HepG2 (cell line): ENCODE data around the gene IL2RG. TPM values are rescaled to one million over a fixed set of nuclear protein-coding genes. Genes with fewer than 3 reads are reported as not detected.

ENCODE experiments used
- ATAC-seq: fragments of 200-7000 bp; cut with Tn5 transposase; 3 replicates; pipeline ENCODE4 v1.9.1; 2020; ENCODE audit warnings: mild to moderate bottlenecking, moderate library complexity
- BruUV-seq: library from RNA; stranded (reverse); fragments of 400-500 nt; replicated peaks from 2 replicates; lab custom pipeline; 2021; lab: Mats Ljungman, UMichigan
- CTCF ChIA-PET: fragments of 300-600 bp; formaldehyde crosslinking; extraction: SDS; loops from one replicate; lab custom pipeline; 2021; ENCODE audit warnings: low total read pairs, inconsistent platforms, low intra/inter-chr PET ratio; lab: Yijun Ruan, JAX
- POLR2A ChIA-PET: fragments of 350-600 bp; sonication (Branson Sonifier 250); formaldehyde crosslinking; loops from one replicate; lab custom pipeline; 2020; ENCODE audit warnings: antibody characterized with exemption, inconsistent platforms; lab: Yijun Ruan, JAX
- DNase-seq: peaks from one replicate; pipeline ENCODE4 v3.0.0-alpha.2; 2015; ENCODE audit warnings: low spot score
- FAIRE-seq: peaks from 3 replicates; lab custom pipeline; 2011; peaks lifted over from hg19 to GRCh38; lab: Jason Lieb, UNC
- H2AFZ ChIP-seq: one replicate; pipeline ENCODE4 v1.6.1; 2011; ENCODE audit warnings: low read length, inconsistent platforms
- H3K27ac ChIP-seq: fragments of 300-600 bp; 3 replicates; pipeline ENCODE4 v1.8.0; 2011; ENCODE audit warnings: mixed run types, mild to moderate bottlenecking, mixed read lengths, low read length, inconsistent platforms; ENCODE audit not compliant: insufficient read depth; ENCODE audit errors: extremely low read length
- H3K27me3 ChIP-seq, 2 experiments: fragments of 200-600 bp in 1 of 2; 2 replicates in 1 of 2; 3 replicates in 1 of 2; pipeline versions ENCODE4 v1.6.0 to v1.8.0; 2011; ENCODE audit warnings: low read length in 2 of 2, mild to moderate bottlenecking in 2 of 2, moderate library complexity in 2 of 2, inconsistent platforms in 1 of 2; ENCODE audit not compliant: insufficient read depth in 2 of 2, control insufficient read depth in 1 of 2
- H3K36me3 ChIP-seq, 2 experiments: fragments of 200-600 bp in 1 of 2; replicated peaks in 1 of 2; 2 replicates in 1 of 2; 3 replicates in 1 of 2; pipeline versions ENCODE4 v1.5.1 to v1.8.0; 2011; ENCODE audit warnings: low read length in 2 of 2, inconsistent platforms in 1 of 2; ENCODE audit not compliant: insufficient read depth in 2 of 2, control insufficient read depth in 1 of 2
- H3K4me1 ChIP-seq: 2 replicates; pipeline ENCODE4 v1.5.1; 2012; ENCODE audit warnings: low read length, inconsistent platforms; ENCODE audit not compliant: insufficient read depth
- H3K4me2 ChIP-seq: 2 replicates; pipeline ENCODE4 v1.6.0; 2011; ENCODE audit warnings: low read depth, low read length, inconsistent platforms
- H3K4me3 ChIP-seq, 3 experiments: fragments of 200-600 bp in 1 of 3; sonication (generic), shearing (Covaris generic) in 1 of 3; replicated peaks in 1 of 3; 2 replicates each; pipeline ENCODE4 v1.5.1; 2011 to 2016; ENCODE audit warnings: low read length in 3 of 3, inconsistent platforms in 2 of 3, low read depth in 2 of 3, mild to moderate bottlenecking in 2 of 3, control low read depth in 1 of 3, mixed read lengths in 1 of 3; ENCODE audit not compliant: insufficient read depth in 1 of 3
- H3K79me2 ChIP-seq: one replicate; pipeline ENCODE4 v1.6.1; 2011; ENCODE audit warnings: low read length, inconsistent platforms; ENCODE audit not compliant: insufficient read depth
- H3K9ac ChIP-seq: 2 replicates; pipeline ENCODE4 v1.6.0; 2011; ENCODE audit warnings: mild to moderate bottlenecking, low read depth, low read length, inconsistent platforms; ENCODE audit not compliant: insufficient read depth
- H3K9me3 ChIP-seq: 2 replicates; pipeline ENCODE4 v1.5.1; 2012; ENCODE audit warnings: mild to moderate bottlenecking, low read length
- H4K20me1 ChIP-seq: 2 replicates; pipeline ENCODE4 v1.6.0; 2011; ENCODE audit warnings: inconsistent platforms, mild to moderate bottlenecking, low read length, moderate library complexity; ENCODE audit not compliant: insufficient read depth
- ARNT2 ChIP-seq: sonication (generic); formaldehyde crosslinking; IDR thresholded peaks from 2 replicates; pipeline ENCODE4 v1.8.0; 2022; ENCODE audit warnings: mild to moderate bottlenecking, low read depth, missing genetic modification reagents, moderate library complexity
- GLI4 ChIP-seq: sonication (generic); formaldehyde crosslinking; IDR thresholded peaks from 2 replicates; pipeline ENCODE4 v1.5.1; 2020; ENCODE audit warnings: missing genetic modification reagents, mild to moderate bottlenecking, moderate library complexity, borderline replicate concordance
- MTA1 ChIP-seq: sonication (generic); formaldehyde crosslinking; IDR thresholded peaks from 2 replicates; pipeline ENCODE4 v1.4.0; 2020; ENCODE audit warnings: missing genetic modification reagents, mild to moderate bottlenecking, borderline replicate concordance
- SAP130 ChIP-seq: IDR thresholded peaks from 2 replicates; pipeline ENCODE4 v1.6.1; 2016; ENCODE audit warnings: low read depth
- SIN3B ChIP-seq: fragments of 150-350 bp; IDR thresholded peaks from 2 replicates; pipeline ENCODE4 v1.6.1; 2014; ENCODE audit warnings: low read length
- ZNF160 ChIP-seq: sonication (generic); formaldehyde crosslinking; IDR thresholded peaks from 2 replicates; pipeline ENCODE4 v1.8.0; 2022; ENCODE audit warnings: mild to moderate bottlenecking, inconsistent platforms, missing genetic modification reagents
- ZNF224 ChIP-seq: sonication (generic); formaldehyde crosslinking; IDR thresholded peaks from 2 replicates; pipeline ENCODE4 v1.5.0; 2020; ENCODE audit warnings: mild to moderate bottlenecking, missing genetic modification reagents
- ZNF235 ChIP-seq: sonication (generic); formaldehyde crosslinking; IDR thresholded peaks from 2 replicates; pipeline ENCODE4 v1.8.1; 2023; ENCODE audit warnings: mild to moderate bottlenecking, missing genetic modification reagents, borderline replicate concordance
- ZNF563 ChIP-seq: sonication (generic); formaldehyde crosslinking; IDR thresholded peaks from 2 replicates; pipeline ENCODE4 v1.8.0; 2022; ENCODE audit warnings: mild to moderate bottlenecking, moderate library complexity, missing genetic modification reagents
- WGBS: methylation state at CpG from one replicate; pipeline ENCODE4 v1.1.6; 2017; ENCODE audit warnings: low lambda C conversion rate; 5-methylcytosine and 5-hydroxymethylcytosine counted together
- in situ Hi-C: cut with HindIII; loops from 2 replicates; pipeline ENCODE4 v1.10.0; 2017; ENCODE audit warnings: low pct_unique_long_range_greater_than_20kb; ENCODE audit not compliant: extremely low pct_ligation_motif_present
- intact Hi-C: fragments of 100-400 bp; cut with micrococcal nuclease; formaldehyde crosslinking; loops from one replicate; pipeline ENCODE4 v1.10.0; 2022; ENCODE audit not compliant: unreplicated experiment
- polyA plus RNA-seq, 8 experiments: library from polyadenylated mRNA; depleted of rRNA in 3 of 8; stranded (reverse) in 7 of 8; unstranded in 1 of 8; fragments of >200 nt; fragmentation: Illumina TruSeq in 4 of 8; extraction: Trizol in 4 of 8; gene quantifications; 2 replicates each; pipeline versions ENCODE4 v1.2.1 to v1.2.3, GENCODE V29; 2011 to 2016; ENCODE audit warnings: low read depth in 4 of 8, missing spikeins in 1 of 8, mixed read lengths in 1 of 8; ENCODE audit not compliant: insufficient read depth in 1 of 8
- total RNA-seq, 5 experiments: library from RNA; depleted of rRNA; stranded (reverse); fragments of >200 nt; fragmentation: Illumina TruSeq; extraction: Trizol; gene quantifications; 2 replicates each; pipeline ENCODE4 v1.2.3, GENCODE V29; 2016; ENCODE audit warnings: low read depth in 1 of 5
- TF ChIP-seq, protein P1 (sequence below): sonication (generic); formaldehyde crosslinking; IDR thresholded peaks from 2 replicates; pipeline ENCODE4 v1.5.0; 2020; ENCODE audit warnings: missing genetic modification reagents
- TF ChIP-seq, protein P2 (sequence below): sonication (generic); formaldehyde crosslinking; IDR thresholded peaks from 2 replicates; pipeline ENCODE4 v1.5.1; 2020; ENCODE audit warnings: missing genetic modification reagents, mild to moderate bottlenecking, borderline replicate concordance
- TF ChIP-seq, protein P3 (sequence below): sonication (generic); formaldehyde crosslinking; IDR thresholded peaks from 2 replicates; pipeline ENCODE4 v1.5.1; 2020; ENCODE audit warnings: mild to moderate bottlenecking, missing genetic modification reagents, moderate library complexity

The IL2RG gene
- total and polyA plus RNA-seq, 2 of the 13 experiments (the other 11 are each of a cell fraction or from before 2014, with no cell fraction given) = 0.98 TPM; not detected in 1

DNA sequence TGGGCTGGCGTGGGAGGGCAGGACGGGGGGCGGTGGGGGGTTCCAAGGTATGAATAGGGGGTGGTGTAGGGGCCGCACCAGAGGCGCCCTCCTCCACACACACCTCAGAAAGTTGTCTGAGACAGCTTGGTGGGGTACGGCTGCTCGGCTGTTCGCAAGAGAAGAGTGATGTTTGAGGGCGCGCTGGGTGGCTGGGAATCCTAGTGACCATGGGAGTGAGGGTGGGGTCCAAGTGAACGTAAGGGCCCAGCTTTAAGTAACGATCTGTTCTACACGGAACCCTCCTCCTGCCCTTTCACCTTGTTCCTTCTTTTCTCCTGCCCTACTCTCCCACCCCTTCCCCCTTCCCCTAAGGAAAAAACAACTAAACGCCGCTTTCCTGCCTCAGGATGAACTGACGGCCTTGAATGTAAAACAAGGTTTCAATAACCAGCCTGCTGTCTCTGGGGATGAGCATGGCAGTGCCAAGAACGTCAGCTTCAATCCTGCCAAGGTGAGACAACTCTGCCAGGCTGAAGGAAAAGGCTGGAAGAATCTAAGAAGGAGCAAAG lies 7.7 kb upstream of the IL2RG start:
- in situ Hi-C loops (no loop called here), intact Hi-C loops (no loop called here)
- H2AFZ ChIP-seq = no peak overlapping the region
- peak overlapping the region; percentile 75 for H3K27ac ChIP-seq
- H3K9me3 ChIP-seq = no peaks in the 10 kb centered on the region
- no TSS peak for BruUV-seq
- peak overlapping the region; percentile 63 to 75 (median 71); a peak in 5 of 6 replicates for H3K4me3 ChIP-seq
- H3K9ac ChIP-seq = peak overlapping the region; percentile 74
- TF ChIP-seq ZNF235 (CRISPR knock-in tag) = no peak
- TF ChIP-seq ZNF160 (CRISPR knock-in tag) = no peak
- no peak for TF ChIP-seq ZNF563 (CRISPR knock-in tag)
- TF ChIP-seq SAP130 (CRISPR knock-in tag) = no peak
- no peak for TF ChIP-seq GLI4 (CRISPR knock-in tag)
- TF ChIP-seq ZNF224 (CRISPR knock-in tag) = no peak
- TF ChIP-seq, protein P1, sequence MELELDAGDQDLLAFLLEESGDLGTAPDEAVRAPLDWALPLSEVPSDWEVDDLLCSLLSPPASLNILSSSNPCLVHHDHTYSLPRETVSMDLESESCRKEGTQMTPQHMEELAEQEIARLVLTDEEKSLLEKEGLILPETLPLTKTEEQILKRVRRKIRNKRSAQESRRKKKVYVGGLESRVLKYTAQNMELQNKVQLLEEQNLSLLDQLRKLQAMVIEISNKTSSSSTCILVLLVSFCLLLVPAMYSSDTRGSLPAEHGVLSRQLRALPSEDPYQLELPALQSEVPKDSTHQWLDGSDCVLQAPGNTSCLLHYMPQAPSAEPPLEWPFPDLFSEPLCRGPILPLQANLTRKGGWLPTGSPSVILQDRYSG (CRISPR knock-in tag) = no peak
- TF ChIP-seq, protein P2, sequence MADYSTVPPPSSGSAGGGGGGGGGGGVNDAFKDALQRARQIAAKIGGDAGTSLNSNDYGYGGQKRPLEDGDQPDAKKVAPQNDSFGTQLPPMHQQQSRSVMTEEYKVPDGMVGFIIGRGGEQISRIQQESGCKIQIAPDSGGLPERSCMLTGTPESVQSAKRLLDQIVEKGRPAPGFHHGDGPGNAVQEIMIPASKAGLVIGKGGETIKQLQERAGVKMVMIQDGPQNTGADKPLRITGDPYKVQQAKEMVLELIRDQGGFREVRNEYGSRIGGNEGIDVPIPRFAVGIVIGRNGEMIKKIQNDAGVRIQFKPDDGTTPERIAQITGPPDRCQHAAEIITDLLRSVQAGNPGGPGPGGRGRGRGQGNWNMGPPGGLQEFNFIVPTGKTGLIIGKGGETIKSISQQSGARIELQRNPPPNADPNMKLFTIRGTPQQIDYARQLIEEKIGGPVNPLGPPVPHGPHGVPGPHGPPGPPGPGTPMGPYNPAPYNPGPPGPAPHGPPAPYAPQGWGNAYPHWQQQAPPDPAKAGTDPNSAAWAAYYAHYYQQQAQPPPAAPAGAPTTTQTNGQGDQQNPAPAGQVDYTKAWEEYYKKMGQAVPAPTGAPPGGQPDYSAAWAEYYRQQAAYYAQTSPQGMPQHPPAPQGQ (CRISPR knock-in tag) = no peak
- TF ChIP-seq ARNT2 (CRISPR knock-in tag) = no peak
- no peak for TF ChIP-seq SIN3B
- TF ChIP-seq MTA1 (CRISPR knock-in tag) = no peak
- TF ChIP-seq, protein P3, sequence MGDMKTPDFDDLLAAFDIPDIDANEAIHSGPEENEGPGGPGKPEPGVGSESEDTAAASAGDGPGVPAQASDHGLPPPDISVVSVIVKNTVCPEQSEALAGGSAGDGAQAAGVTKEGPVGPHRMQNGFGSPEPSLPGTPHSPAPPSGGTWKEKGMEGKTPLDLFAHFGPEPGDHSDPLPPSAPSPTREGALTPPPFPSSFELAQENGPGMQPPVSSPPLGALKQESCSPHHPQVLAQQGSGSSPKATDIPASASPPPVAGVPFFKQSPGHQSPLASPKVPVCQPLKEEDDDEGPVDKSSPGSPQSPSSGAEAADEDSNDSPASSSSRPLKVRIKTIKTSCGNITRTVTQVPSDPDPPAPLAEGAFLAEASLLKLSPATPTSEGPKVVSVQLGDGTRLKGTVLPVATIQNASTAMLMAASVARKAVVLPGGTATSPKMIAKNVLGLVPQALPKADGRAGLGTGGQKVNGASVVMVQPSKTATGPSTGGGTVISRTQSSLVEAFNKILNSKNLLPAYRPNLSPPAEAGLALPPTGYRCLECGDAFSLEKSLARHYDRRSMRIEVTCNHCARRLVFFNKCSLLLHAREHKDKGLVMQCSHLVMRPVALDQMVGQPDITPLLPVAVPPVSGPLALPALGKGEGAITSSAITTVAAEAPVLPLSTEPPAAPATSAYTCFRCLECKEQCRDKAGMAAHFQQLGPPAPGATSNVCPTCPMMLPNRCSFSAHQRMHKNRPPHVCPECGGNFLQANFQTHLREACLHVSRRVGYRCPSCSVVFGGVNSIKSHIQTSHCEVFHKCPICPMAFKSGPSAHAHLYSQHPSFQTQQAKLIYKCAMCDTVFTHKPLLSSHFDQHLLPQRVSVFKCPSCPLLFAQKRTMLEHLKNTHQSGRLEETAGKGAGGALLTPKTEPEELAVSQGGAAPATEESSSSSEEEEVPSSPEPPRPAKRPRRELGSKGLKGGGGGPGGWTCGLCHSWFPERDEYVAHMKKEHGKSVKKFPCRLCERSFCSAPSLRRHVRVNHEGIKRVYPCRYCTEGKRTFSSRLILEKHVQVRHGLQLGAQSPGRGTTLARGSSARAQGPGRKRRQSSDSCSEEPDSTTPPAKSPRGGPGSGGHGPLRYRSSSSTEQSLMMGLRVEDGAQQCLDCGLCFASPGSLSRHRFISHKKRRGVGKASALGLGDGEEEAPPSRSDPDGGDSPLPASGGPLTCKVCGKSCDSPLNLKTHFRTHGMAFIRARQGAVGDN (CRISPR knock-in tag) = no peak
- ChIA-PET CTCF (no interaction called here), POLR2A (interaction anchor here (0.8 to 2.2 kb wide), 13 partner anchors 7 to 504 kb away, joined by 3 to 14 read pairs (median 4); partner anchors contain the start of genes NONO, TAF1 and ZMYM3)
- H3K4me1 ChIP-seq = peaks cover 15% of the 10 kb centered on the region; the same call in 1 of the 2 replicates
- no peak for FAIRE-seq
- H4K20me1 ChIP-seq = no peaks in the 10 kb centered on the region
- ATAC-seq = peak; percentile 52
- DNase-seq = no peak
- WGBS = 23% methylated on average over 12 of the region's 17 CpGs
- H3K4me2 ChIP-seq = peak overlapping the region; percentile 74
- no peaks in the 10 kb centered on the region for H3K27me3 ChIP-seq
- H3K79me2 ChIP-seq = peaks cover 2% of the 10 kb centered on the region
- H3K36me3 ChIP-seq = peaks cover 0 to 23% of the 10 kb centered on the region in 2 experiments; a peak in 2 of 5 replicates
